HG03060 (cell line): ENCODE data around the gene CYP2W1.
"Not testable (repeated sequence)": the region's sequence is repeated elsewhere in the genome, so short reads cannot be mapped to it uniquely, and the experiment has no call there.

ENCODE experiments used
- ATAC-seq: cut with Tn5 transposase; IDR thresholded peaks from one replicate; pipeline ENCODE4 v1.9.1; 2021; ENCODE audit warnings: low read depth, moderate number of reproducible peaks; ENCODE audit not compliant: unreplicated experiment

Gene CYP2W1

GRCh38 chr7:983004-983615 lies at the start of gene CYP2W1:
Gene CYP2W1, plus strand, starts transcription at chr7:983181. Its CDS starts 31 bp downstream, at chr7:983212.
- ATAC-seq = no peak

GRCh38 chr7:934469-935163 lies 48.4 kb upstream of the CYP2W1 start:
- no peak for ATAC-seq

- no peak for ATAC-seq
Observed at GRCh38 chr7:935164-935873, 47.7 kb upstream of the CYP2W1 start.

GRCh38 chr7:935874-936385 lies 47.1 kb upstream of the CYP2W1 start:
- ATAC-seq = no peak

- peak; percentile 93 for ATAC-seq
Observed at GRCh38 chr7:936386-937054, 46.5 kb upstream of the CYP2W1 start.

- no peak for ATAC-seq
Observed at GRCh38 chr7:937856-938484, 45.0 kb upstream of the CYP2W1 start.

GRCh38 chr7:938546-939185 lies 44.3 kb upstream of the CYP2W1 start:
- ATAC-seq = no peak

GRCh38 chr7:939843-940242 lies 43.1 kb upstream of the CYP2W1 start:
- ATAC-seq = no peak

- no peak for ATAC-seq
Observed at GRCh38 chr7:940599-941408, 42.2 kb upstream of the CYP2W1 start.

GRCh38 chr7:943793-944192 lies 39.2 kb upstream of the CYP2W1 start:
- not testable (repeated sequence) for ATAC-seq

GRCh38 chr7:944744-945143 lies 38.2 kb upstream of the CYP2W1 start:
- no peak for ATAC-seq

- ATAC-seq = no peak
Observed at GRCh38 chr7:945147-945555, 37.8 kb upstream of the CYP2W1 start.

- ATAC-seq = no peak
Observed at GRCh38 chr7:945556-946255, 37.3 kb upstream of the CYP2W1 start.

GRCh38 chr7:946256-946996 lies 36.6 kb upstream of the CYP2W1 start:
- ATAC-seq = no peak

- ATAC-seq = no peak
Observed at GRCh38 chr7:947391-948210, 35.4 kb upstream of the CYP2W1 start.

- ATAC-seq = no peak
Observed at GRCh38 chr7:949021-949934, 33.7 kb upstream of the CYP2W1 start.
